ENCODE data around the gene FCF1.
A peak's percentile ranks its signal among the peaks of the same experiment; 100 is the strongest.

The FCF1 gene

GRCh38 chr14:74713395-74713735, 421 bp downstream of the FCF1 start:
- TF ChIP-seq CTCF (conservative IDR thresholded peaks at IDR 0.05) (no peak), ZFX (IDR thresholded peaks at IDR 0.05) (no peak)

GRCh38 chr14:74720526-74720925, 7.6 kb downstream of the FCF1 start:
- H3K27ac ChIP-seq = no peak overlapping the region
- TF ChIP-seq CTCF (conservative IDR thresholded peaks at IDR 0.05) = no peak
- TF ChIP-seq ZFX (IDR thresholded peaks at IDR 0.05) = no peak

More at GRCh38 chr14:74713395-74713735, 421 bp downstream of the FCF1 start:
- peak overlapping the region; percentile 79 for H3K27ac ChIP-seq

- no peak overlapping the region for H3K27ac ChIP-seq
- TF ChIP-seq ZFX (IDR thresholded peaks at IDR 0.05) (no peak), CTCF (conservative IDR thresholded peaks at IDR 0.05) (no peak)
These were observed 10.2 kb downstream of the FCF1 start for GRCh38 chr14:74723134-74723533.

GRCh38 chr14:74732387-74732786, 19.4 kb downstream of the FCF1 start:
- no peak for TF ChIP-seq CTCF (conservative IDR thresholded peaks at IDR 0.05)

GRCh38 chr14:74733221-74733620, 20.3 kb downstream of the FCF1 start:
- TF ChIP-seq CTCF (conservative IDR thresholded peaks at IDR 0.05) = no peak
- no peak overlapping the region for H3K27ac ChIP-seq

More at GRCh38 chr14:74732387-74732786, 19.4 kb downstream of the FCF1 start:
- H3K27ac ChIP-seq = no peak overlapping the region

GRCh38 chr14:74735125-74735524, 22.2 kb downstream of the FCF1 start:
- no peak for TF ChIP-seq CTCF (conservative IDR thresholded peaks at IDR 0.05)
- TF ChIP-seq ZFX (IDR thresholded peaks at IDR 0.05) = no peak
- no peak overlapping the region for H3K27ac ChIP-seq

- H3K27ac ChIP-seq = no peak overlapping the region
- TF ChIP-seq CTCF (conservative IDR thresholded peaks at IDR 0.05) (no peak), ZFX (IDR thresholded peaks at IDR 0.05) (no peak)
These were observed 24.9 kb downstream of the FCF1 start for GRCh38 chr14:74737753-74738325.
